Natural killer cell (primary cell): Measurements from ENCODE around the gene METTL2B. TPM values are rescaled to one million over a fixed set of nuclear protein-coding genes. Genes with fewer than 3 reads are reported as not detected.
"Not testable (repeated sequence)": the region's sequence is repeated elsewhere in the genome, so short reads cannot be mapped to it uniquely, and the experiment has no call there.

ENCODE experiments used
- ATAC-seq, 3 donors: fragments of 150-1000 bp in 2 of 3; fragments of 200-7000 bp in 1 of 3; cut with Tn5 transposase; 1 replicate in 1 of 3; 2 replicates in 2 of 3; pipeline ENCODE4 v1.10.0; 2021; ENCODE audit warnings: mild to moderate bottlenecking in 2 of 3, moderate library complexity in 2 of 3
- DNase-seq, 2 donors: peaks; one replicate each; pipeline versions ENCODE4 v3.0.0 to v3.0.0-alpha.2; 2013 to 2021; ENCODE audit warnings: mixed read lengths in 1 of 2
- H3K27ac ChIP-seq: one replicate; pipeline ENCODE4 v1.5.1; 2013; ENCODE audit warnings: mild to moderate bottlenecking, low read length
- H3K27me3 ChIP-seq: one replicate; pipeline ENCODE4 v1.6.1; 2013; ENCODE audit warnings: low read length; ENCODE audit not compliant: control insufficient read depth, insufficient read depth
- H3K36me3 ChIP-seq: one replicate; pipeline ENCODE4 v1.6.1; 2013; ENCODE audit warnings: low read length; ENCODE audit not compliant: control insufficient read depth, insufficient read depth
- H3K4me1 ChIP-seq: one replicate; pipeline ENCODE4 v1.6.1; 2013; ENCODE audit warnings: low read length; ENCODE audit not compliant: control insufficient read depth, insufficient read depth
- H3K4me3 ChIP-seq: one replicate; pipeline ENCODE4 v1.5.1; 2013; ENCODE audit warnings: low read length
- H3K9me3 ChIP-seq: one replicate; pipeline ENCODE4 v1.6.1; 2013; ENCODE audit warnings: low read length; ENCODE audit not compliant: control insufficient read depth, insufficient read depth
- H3K27ac Mint-ChIP-seq, 2 donors: one replicate each; pipeline ENCODE4 v1.8.0; 2022; ENCODE audit warnings: mild to moderate bottlenecking in 2 of 2, mixed read lengths in 2 of 2, moderate library complexity in 1 of 2
- H3K27me3 Mint-ChIP-seq, 2 donors: one replicate each; pipeline ENCODE4 v1.8.0; 2022; ENCODE audit warnings: low read depth in 2 of 2, mixed read lengths in 2 of 2
- H3K36me3 Mint-ChIP-seq: one replicate; pipeline ENCODE4 v1.8.0; 2022; ENCODE audit warnings: mixed read lengths
- H3K4me1 Mint-ChIP-seq, 2 donors: one replicate each; pipeline ENCODE4 v1.8.0; 2022; ENCODE audit warnings: mixed read lengths in 2 of 2
- H3K4me3 Mint-ChIP-seq: one replicate; pipeline ENCODE4 v1.8.0; 2022; ENCODE audit warnings: mild to moderate bottlenecking, moderate library complexity, mixed read lengths
- H3K9me3 Mint-ChIP-seq, 2 donors: one replicate each; pipeline ENCODE4 v1.8.0; 2022; ENCODE audit warnings: mixed read lengths in 2 of 2
- WGBS: methylation state at CpG from one replicate; pipeline ENCODE4 v1.1.7; 2013; ENCODE audit warnings: missing lambda C conversion rate; ENCODE audit not compliant: insufficient coverage; 5-methylcytosine and 5-hydroxymethylcytosine counted together
- intact Hi-C: fragments of 100-400 bp; cut with micrococcal nuclease; formaldehyde crosslinking; loops from one replicate; pipeline ENCODE4 v1.14.2; 2022
- total RNA-seq, 4 donors: library from RNA; stranded (reverse); fragments of 120-200 nt in 1 of 4; gene quantifications; one replicate each; pipeline versions ENCODE4 v1.2.3 to v1.2.4, GENCODE V29; 2013 to 2022
- TF ChIP-seq, protein P1 (sequence below): fragments of 200-600 bp; IDR thresholded peaks from one replicate; pipeline ENCODE4 v1.8.0; 2022; ENCODE audit warnings: antibody characterized with exemption

METTL2B gene
- total RNA-seq, 3 donors from 2014 or later (not counting 1 experiment from before 2014, with no cell fraction given) = 16.1 to 20.8 (median 20.0) TPM

- Histone ChIP-seq H3K9me3 (no peaks in the 10 kb centered on the region), H3K36me3 (no peaks in the 10 kb centered on the region), H3K4me1 (peaks cover 8% of the 10 kb centered on the region), H3K27ac (no peak overlapping the region), H3K27me3 (no peaks in the 10 kb centered on the region), H3K4me3 (no peak overlapping the region)
- no peaks in the 10 kb centered on the region for H3K27me3 Mint-ChIP-seq
- TF ChIP-seq, protein P1, sequence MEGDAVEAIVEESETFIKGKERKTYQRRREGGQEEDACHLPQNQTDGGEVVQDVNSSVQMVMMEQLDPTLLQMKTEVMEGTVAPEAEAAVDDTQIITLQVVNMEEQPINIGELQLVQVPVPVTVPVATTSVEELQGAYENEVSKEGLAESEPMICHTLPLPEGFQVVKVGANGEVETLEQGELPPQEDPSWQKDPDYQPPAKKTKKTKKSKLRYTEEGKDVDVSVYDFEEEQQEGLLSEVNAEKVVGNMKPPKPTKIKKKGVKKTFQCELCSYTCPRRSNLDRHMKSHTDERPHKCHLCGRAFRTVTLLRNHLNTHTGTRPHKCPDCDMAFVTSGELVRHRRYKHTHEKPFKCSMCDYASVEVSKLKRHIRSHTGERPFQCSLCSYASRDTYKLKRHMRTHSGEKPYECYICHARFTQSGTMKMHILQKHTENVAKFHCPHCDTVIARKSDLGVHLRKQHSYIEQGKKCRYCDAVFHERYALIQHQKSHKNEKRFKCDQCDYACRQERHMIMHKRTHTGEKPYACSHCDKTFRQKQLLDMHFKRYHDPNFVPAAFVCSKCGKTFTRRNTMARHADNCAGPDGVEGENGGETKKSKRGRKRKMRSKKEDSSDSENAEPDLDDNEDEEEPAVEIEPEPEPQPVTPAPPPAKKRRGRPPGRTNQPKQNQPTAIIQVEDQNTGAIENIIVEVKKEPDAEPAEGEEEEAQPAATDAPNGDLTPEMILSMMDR = no peak
- no peak overlapping the region for H3K4me3 Mint-ChIP-seq
- intact Hi-C loops = no loop called here
- H3K27ac Mint-ChIP-seq = no peak overlapping the region
- 98% methylated on average over 3 of the region's 5 CpGs for WGBS
- H3K36me3 Mint-ChIP-seq = no peaks in the 10 kb centered on the region
- ATAC-seq = no peak
- DNase-seq = no peak
- H3K9me3 Mint-ChIP-seq = no peaks in the 10 kb centered on the region
- peaks cover 23 to 24% of the 10 kb centered on the region in 2 donors for H3K4me1 Mint-ChIP-seq
Measured at GRCh38 chr7:128462460-128462859, 14.1 kb upstream of the METTL2B start.

DNA sequence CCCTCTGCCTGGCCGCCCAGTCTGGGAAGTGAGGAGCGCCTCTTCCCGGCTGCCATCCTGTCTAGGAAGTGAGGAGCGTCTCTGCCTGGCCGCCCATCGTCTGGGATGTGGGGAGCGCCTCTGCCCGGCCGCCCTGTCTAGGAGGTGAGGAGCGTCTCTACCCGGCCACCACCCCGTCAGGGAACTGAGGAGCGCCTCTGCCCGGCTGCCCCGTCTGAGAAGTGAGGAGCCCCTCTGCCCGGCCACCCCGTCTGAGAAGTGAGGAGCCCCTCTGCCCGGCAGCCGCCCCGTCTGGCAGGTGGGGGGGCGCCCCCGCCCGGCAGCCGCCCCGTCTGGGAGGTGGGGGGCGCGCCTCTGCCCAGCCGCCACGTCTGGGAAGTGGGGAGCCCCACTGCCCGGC lies 13.2 kb upstream of the METTL2B start:
- H3K4me1 ChIP-seq, ATAC-seq, H3K27ac Mint-ChIP-seq, intact Hi-C loops, H3K36me3 ChIP-seq, H3K36me3 Mint-ChIP-seq, DNase-seq, H3K4me3 Mint-ChIP-seq, H3K9me3 ChIP-seq, H3K4me3 ChIP-seq, H3K9me3 Mint-ChIP-seq, H3K27me3 Mint-ChIP-seq, H3K27ac ChIP-seq, H3K27me3 ChIP-seq: not testable (repeated sequence)
- 98% methylated on average over 29 of the region's 30 CpGs for WGBS
- H3K4me1 Mint-ChIP-seq = peaks cover 17% of the 10 kb centered on the region in 2 donors

- intact Hi-C loops, ATAC-seq, H3K4me3 Mint-ChIP-seq, H3K27ac Mint-ChIP-seq, H3K9me3 ChIP-seq, H3K36me3 Mint-ChIP-seq, H3K36me3 ChIP-seq, H3K27me3 ChIP-seq, H3K27ac ChIP-seq, H3K27me3 Mint-ChIP-seq, H3K4me1 ChIP-seq, H3K4me3 ChIP-seq, H3K9me3 Mint-ChIP-seq, DNase-seq: not testable (repeated sequence)
- H3K4me1 Mint-ChIP-seq = peaks cover 11% of the 10 kb centered on the region in 2 donors
- 96% methylated on average over 8 of the region's 8 CpGs for whole genome bisulfite sequencing
Measured at GRCh38 chr7:128463933-128464332, 12.6 kb upstream of the METTL2B start.

DNA sequence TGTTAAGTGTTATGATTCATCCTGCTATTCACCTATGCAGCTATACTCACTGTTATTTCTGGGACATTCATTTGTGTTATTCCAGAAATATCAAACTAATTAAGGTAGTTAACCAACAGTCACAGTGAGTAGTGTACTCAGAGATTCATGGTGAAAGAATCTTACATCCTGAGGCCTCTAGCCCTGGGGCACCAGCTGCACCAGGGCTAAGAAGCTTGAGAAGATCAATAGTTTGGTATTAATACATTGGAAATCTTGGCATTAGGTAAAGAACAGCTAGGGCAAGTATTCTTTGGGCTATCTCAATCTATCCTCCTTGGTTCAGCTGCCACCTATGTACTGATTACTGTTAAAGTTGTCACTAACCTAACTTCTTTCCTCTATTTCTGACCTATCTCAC lies 9.7 kb upstream of the METTL2B start:
- DNase-seq, H3K4me1 ChIP-seq, intact Hi-C loops, H3K9me3 ChIP-seq, ATAC-seq, H3K27me3 Mint-ChIP-seq, H3K4me3 ChIP-seq, H3K36me3 Mint-ChIP-seq, H3K9me3 Mint-ChIP-seq, H3K27me3 ChIP-seq, H3K27ac Mint-ChIP-seq, H3K27ac ChIP-seq, H3K4me1 Mint-ChIP-seq, H3K36me3 ChIP-seq, H3K4me3 Mint-ChIP-seq: not testable (repeated sequence)

DNA sequence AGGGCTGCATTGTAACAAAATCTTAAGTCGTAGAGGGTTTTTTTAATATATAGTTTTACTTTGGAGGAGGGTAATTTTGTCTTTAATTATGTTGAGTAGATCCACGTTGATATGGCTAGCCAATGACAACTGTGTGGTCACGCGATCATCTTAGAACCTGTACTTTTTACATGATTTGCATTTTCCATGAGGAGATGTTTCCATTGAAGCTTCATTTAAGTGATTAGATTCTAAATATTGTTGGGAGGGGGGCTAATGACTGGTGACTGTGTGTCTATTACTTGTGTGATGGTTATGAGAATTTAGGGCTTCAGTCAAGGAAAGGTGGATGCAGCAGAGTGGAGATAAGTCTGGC lies 765 bp downstream of the METTL2B start:
- not testable (repeated sequence) for H3K27me3 Mint-ChIP-seq, H3K36me3 Mint-ChIP-seq, H3K9me3 Mint-ChIP-seq, H3K27me3 ChIP-seq, ATAC-seq, DNase-seq, H3K9me3 ChIP-seq
- peaks cover 13% of the 10 kb centered on the region for H3K4me1 ChIP-seq
- H3K27ac ChIP-seq = peak overlapping the region; percentile 88
- peak overlapping the region; percentile 94 for H3K4me3 Mint-ChIP-seq
- H3K36me3 ChIP-seq = peaks cover 14% of the 10 kb centered on the region
- H3K4me1 Mint-ChIP-seq = peaks cover 18 to 22% of the 10 kb centered on the region in 2 donors
- peak overlapping the region; percentile 97 for H3K27ac Mint-ChIP-seq
- WGBS = 8% methylated on average over 4 of the region's 4 CpGs
- intact Hi-C loops = loop anchor here (5.0 kb wide), 1 partner anchor 405 kb away; no protein-coding TSS in a partner anchor
- H3K4me3 ChIP-seq = peak overlapping the region; percentile 88

GRCh38 chr7:128479082-128479481 lies 2.5 kb downstream of the METTL2B start:
- WGBS = 90% methylated on average over 2 of the region's 4 CpGs
- H3K27me3 Mint-ChIP-seq, H3K9me3 ChIP-seq, H3K36me3 Mint-ChIP-seq, ATAC-seq, DNase-seq, H3K27ac ChIP-seq, H3K27ac Mint-ChIP-seq, H3K9me3 Mint-ChIP-seq, H3K27me3 ChIP-seq, H3K4me3 ChIP-seq: not testable (repeated sequence)
- intact Hi-C loops = loop anchor here (5.0 kb wide), 1 partner anchor 403 kb away; no protein-coding TSS in a partner anchor
- Histone ChIP-seq H3K36me3 (peaks cover 14% of the 10 kb centered on the region), H3K4me1 (peaks cover 13% of the 10 kb centered on the region)
- H3K4me3 Mint-ChIP-seq = peak overlapping the region; percentile 21
- H3K4me1 Mint-ChIP-seq = peaks cover 18 to 22% of the 10 kb centered on the region in 2 donors

DNA sequence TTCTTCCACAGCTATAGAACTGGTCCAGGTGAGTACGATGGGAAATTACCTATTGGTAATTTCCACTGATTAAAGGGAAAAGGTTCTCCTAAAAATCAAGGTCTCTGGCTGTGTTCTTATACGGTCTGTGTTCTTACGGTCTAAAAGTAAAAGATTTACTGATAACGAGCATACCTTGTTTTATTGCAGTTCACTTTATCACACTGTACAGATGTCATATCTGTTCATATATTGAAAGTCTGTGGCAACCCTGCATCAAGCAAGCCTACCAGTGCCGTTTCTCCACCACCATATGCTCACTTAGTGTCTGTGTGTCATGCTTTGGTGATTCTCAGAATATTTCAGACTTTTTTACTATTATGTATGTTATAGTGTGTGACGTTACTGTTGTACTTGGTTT lies 11.6 kb downstream of the METTL2B start:
- H3K4me1 Mint-ChIP-seq, DNase-seq, H3K36me3 Mint-ChIP-seq, H3K4me3 Mint-ChIP-seq, H3K27me3 ChIP-seq, intact Hi-C loops, H3K27me3 Mint-ChIP-seq, H3K9me3 ChIP-seq, H3K27ac Mint-ChIP-seq, H3K4me3 ChIP-seq, ATAC-seq, H3K36me3 ChIP-seq, H3K27ac ChIP-seq, H3K4me1 ChIP-seq, H3K9me3 Mint-ChIP-seq: not testable (repeated sequence)
- 100% methylated on average over 4 of the region's 6 CpGs for WGBS
